Naive thymus-derived CD8-positive, alpha-beta T cell (primary cell): ENCODE data around the gene NPR1. TPM values are rescaled to one million over a fixed set of nuclear protein-coding genes. Genes with fewer than 3 reads are reported as not detected.

Source experiments
- ATAC-seq, 2 donors: fragments of 150-1000 bp; cut with Tn5 transposase in 1 of 2; sonication (Bioruptor Pico), chemical (Tn5 transposase) in 1 of 2; 1 replicate in 1 of 2; 2 replicates in 1 of 2; pipeline ENCODE4 v1.10.0; 2021; ENCODE audit warnings: mild to moderate bottlenecking in 2 of 2, moderate library complexity in 2 of 2
- POLR2A ChIA-PET: fragments of 350-600 bp; sonication (Branson Sonifier 250); formaldehyde crosslinking; loops from one replicate; lab custom pipeline; 2021; ENCODE audit warnings: antibody characterized with exemption; lab: Charles Lee
- DNase-seq, 10 donors: peaks; one replicate each; pipeline versions ENCODE4 v3.0.0 to v3.0.0-alpha.2; 2020 to 2022
- H3K27ac Mint-ChIP-seq, 10 donors: one replicate each; pipeline ENCODE4 v1.8.0; 2020 to 2022; ENCODE audit warnings: mild to moderate bottlenecking in 10 of 10, mixed read lengths in 10 of 10, moderate library complexity in 4 of 10, inconsistent platforms in 1 of 10
- H3K27me3 Mint-ChIP-seq, 5 donors: one replicate each; pipeline ENCODE4 v1.8.0; 2021 to 2022; ENCODE audit warnings: mixed read lengths in 5 of 5
- H3K36me3 Mint-ChIP-seq, 3 donors: one replicate each; pipeline ENCODE4 v1.8.0; 2020 to 2022; ENCODE audit warnings: mixed read lengths in 3 of 3, mild to moderate bottlenecking in 2 of 3, inconsistent platforms in 1 of 3
- H3K4me1 Mint-ChIP-seq, 4 donors: one replicate each; pipeline ENCODE4 v1.8.0; 2021 to 2022; ENCODE audit warnings: mixed read lengths in 4 of 4
- H3K4me3 Mint-ChIP-seq, 10 donors: one replicate each; pipeline ENCODE4 v1.8.0; 2020 to 2022; ENCODE audit warnings: mild to moderate bottlenecking in 10 of 10, mixed read lengths in 10 of 10, moderate library complexity in 6 of 10, inconsistent platforms in 1 of 10
- H3K9me3 Mint-ChIP-seq, 9 donors: one replicate each; pipeline ENCODE4 v1.8.0; 2020 to 2022; ENCODE audit warnings: mixed read lengths in 9 of 9, mild to moderate bottlenecking in 3 of 9, inconsistent platforms in 1 of 9, moderate library complexity in 1 of 9
- microRNA-seq: library from miRNA; unstranded; fragments of <30 nt; microRNA quantifications from one replicate; pipeline ENCODE4 v1.2.0, GENCODE V29; 2022; ENCODE audit warnings: borderline microRNAs expressed
- polyA plus RNA-seq, 3 donors: library from polyadenylated mRNA; unstranded; fragments of 300-500 nt; fragmentation: Illumina TruSeq; gene quantifications; one replicate each; pipeline ENCODE4 v1.2.3, GENCODE V29; 2021
- total RNA-seq, 8 experiments: library from RNA in 2 of 8; stranded (reverse) in 2 of 8; gene quantifications; one replicate each; pipeline ENCODE4 v1.2.3 and lab custom pipeline; 2021 to 2026

NPR1 gene
- total and polyA plus RNA-seq, 5 experiments from 2014 or later, result not detected

- H3K4me1 Mint-ChIP-seq, result peaks cover 9 to 33% (median 26%) of the 10 kb centered on the region in 4 donors
- H3K27ac Mint-ChIP-seq, result peak overlapping the region in 2 of 10 donors; percentile 21 to 49
- H3K4me3 Mint-ChIP-seq, result no peak overlapping the region
- peaks cover 0 to 42% (median 7%) of the 10 kb centered on the region in 3 donors for H3K36me3 Mint-ChIP-seq
- DNase-seq (no peak), ATAC-seq (no peak)
- POLR2A ChIA-PET, result no interaction called here
- no peaks in the 10 kb centered on the region for H3K27me3 Mint-ChIP-seq
- H3K9me3 Mint-ChIP-seq, result no peaks in the 10 kb centered on the region
Measured at GRCh38 chr1:153734396-153735089, 56.1 kb downstream of the NPR1 start.

GRCh38 chr1:153735090-153735420 is 56.6 kb downstream of the NPR1 start:
- no peak for ATAC-seq
- H3K4me1 Mint-ChIP-seq, result peaks cover 7 to 28% (median 21%) of the 10 kb centered on the region in 4 donors
- no peaks in the 10 kb centered on the region for H3K9me3 Mint-ChIP-seq
- no peak overlapping the region for H3K4me3 Mint-ChIP-seq
- peaks cover 0 to 44% (median 7%) of the 10 kb centered on the region in 3 donors for H3K36me3 Mint-ChIP-seq
- DNase-seq, result no peak
- POLR2A ChIA-PET, result no interaction called here
- peak overlapping the region in 2 of 10 donors; percentile 21 to 39 for H3K27ac Mint-ChIP-seq
- H3K27me3 Mint-ChIP-seq, result no peaks in the 10 kb centered on the region

GRCh38 chr1:153741986-153742385 is 63.5 kb downstream of the NPR1 start:
- ATAC-seq (no peak), DNase-seq (no peak)
- H3K36me3 Mint-ChIP-seq, result peaks cover 0 to 73% (median 22%) of the 10 kb centered on the region in 3 donors
- H3K27me3 Mint-ChIP-seq, result no peaks in the 10 kb centered on the region
- H3K9me3 Mint-ChIP-seq, result no peaks in the 10 kb centered on the region
- no peak overlapping the region for H3K27ac Mint-ChIP-seq
- peaks cover 9 to 32% (median 17%) of the 10 kb centered on the region in 4 donors for H3K4me1 Mint-ChIP-seq
- POLR2A ChIA-PET, result no interaction called here
- H3K4me3 Mint-ChIP-seq, result no peak overlapping the region

GRCh38 chr1:153742411-153743142 is 64.1 kb downstream of the NPR1 start:
- peaks cover 0 to 75% (median 22%) of the 10 kb centered on the region in 3 donors for H3K36me3 Mint-ChIP-seq
- ATAC-seq (no peak), DNase-seq (no peak)
- H3K4me3 Mint-ChIP-seq, result no peak overlapping the region
- H3K9me3 Mint-ChIP-seq, result no peaks in the 10 kb centered on the region
- POLR2A ChIA-PET, result interaction anchor here (0.6 kb wide), 1 partner anchor 248 kb away, joined by 3 read pairs; the partner anchor contains the start of gene RPS27
- peaks cover 9 to 31% (median 17%) of the 10 kb centered on the region in 4 donors for H3K4me1 Mint-ChIP-seq
- H3K27ac Mint-ChIP-seq, result peak overlapping the region in 2 of 10 donors; percentile 16 to 56
- H3K27me3 Mint-ChIP-seq, result no peaks in the 10 kb centered on the region

Small RNA genes lying within 50 kb of the gene (microRNA-seq; reads per million reads assigned to microRNA genes)
- gene MIR8083, result not detected

Other genes starting within 250 kb of the NPR1 start
- gene S100A7, start 218.0 kb upstream of the NPR1 start, total RNA-seq, result not detected
- not detected for gene S100A7, start 218.0 kb upstream of the NPR1 start, polyA plus RNA-seq
- 100 to 1,000 TPM; 223 to 232 TPM for gene S100A6, start 142.7 kb upstream of the NPR1 start, total RNA-seq
- gene S100A6, start 142.7 kb upstream of the NPR1 start, polyA plus RNA-seq, result 100 to 1,000 TPM; 443 to 707 (median 568) TPM
- 1 to 10 TPM in 1 of 2 experiments, not detected in 1; 1.4 TPM for gene S100A5, start 137.8 kb upstream of the NPR1 start, total RNA-seq
- under 1 TPM in 2 of 3 donors, not detected in 1; 0.63 to 0.78 TPM for gene S100A5, start 137.8 kb upstream of the NPR1 start, polyA plus RNA-seq
- 100 to 1,000 TPM; 115 to 129 TPM for gene S100A4, start 132.9 kb upstream of the NPR1 start, total RNA-seq
- 1,000 to 10,000 TPM in 1 of 3 donors, 100 to 1,000 TPM in 2; 421 to 1,131 (median 581) TPM for gene S100A4, start 132.9 kb upstream of the NPR1 start, polyA plus RNA-seq
- not detected for gene S100A3, start 129.4 kb upstream of the NPR1 start, total RNA-seq
- not detected for gene S100A3, start 129.4 kb upstream of the NPR1 start, polyA plus RNA-seq
- gene S100A2, start 112.8 kb upstream of the NPR1 start, total RNA-seq, result not detected
- gene S100A2, start 112.8 kb upstream of the NPR1 start, polyA plus RNA-seq, result not detected
- not detected for gene S100A16, start 65.6 kb upstream of the NPR1 start, total RNA-seq
- gene S100A16, start 65.6 kb upstream of the NPR1 start, polyA plus RNA-seq, result not detected
- not detected for gene S100A14, start 62.4 kb upstream of the NPR1 start, total RNA-seq
- not detected for gene S100A14, start 62.4 kb upstream of the NPR1 start, polyA plus RNA-seq
- gene S100A13, start 51.2 kb upstream of the NPR1 start, total RNA-seq, result 1 to 10 TPM; 5.3 to 6.0 TPM
- gene S100A13, start 51.2 kb upstream of the NPR1 start, polyA plus RNA-seq, result 1 to 10 TPM in 2 of 3 donors, under 1 TPM in 1; 0.94 to 1.9 (median 1.1) TPM
- gene S100A1, start 50.3 kb upstream of the NPR1 start, total RNA-seq, result not detected
- gene S100A1, start 50.3 kb upstream of the NPR1 start, polyA plus RNA-seq, result not detected
- 100 to 1,000 TPM; 152 to 155 TPM for gene CHTOP, start 44.6 kb upstream of the NPR1 start, total RNA-seq
- 10 to 100 TPM; 45.2 to 74.7 (median 48.8) TPM for gene CHTOP, start 44.6 kb upstream of the NPR1 start, polyA plus RNA-seq
- gene SNAPIN, start 20.0 kb upstream of the NPR1 start, total RNA-seq, result 10 to 100 TPM; 28.2 to 30.7 TPM
- gene SNAPIN, start 20.0 kb upstream of the NPR1 start, polyA plus RNA-seq, result 10 to 100 TPM; 66.6 to 77.4 (median 72.3) TPM
- 100 to 1,000 TPM in 1 of 2 experiments, 10 to 100 TPM in 1; 96.8 to 101 TPM for gene ILF2, start 7.7 kb upstream of the NPR1 start, total RNA-seq
- 100 to 1,000 TPM; 115 to 140 (median 121) TPM for gene ILF2, start 7.7 kb upstream of the NPR1 start, polyA plus RNA-seq
- 10 to 100 TPM; 58.2 to 60.6 TPM for gene INTS3, start 49.4 kb downstream of the NPR1 start, total RNA-seq
- 10 to 100 TPM in 2 of 3 donors, 1 to 10 TPM in 1; 10.0 to 13.8 (median 10.8) TPM for gene INTS3, start 49.4 kb downstream of the NPR1 start, polyA plus RNA-seq
- gene SLC27A3, start 96.7 kb downstream of the NPR1 start, total RNA-seq, result 10 to 100 TPM; 15.3 to 18.5 TPM
- gene SLC27A3, start 96.7 kb downstream of the NPR1 start, polyA plus RNA-seq, result 10 to 100 TPM in 2 of 3 donors, 1 to 10 TPM in 1; 8.4 to 15.6 (median 10.0) TPM
- gene GATAD2B, start 244.3 kb downstream of the NPR1 start, total RNA-seq, result 100 to 1,000 TPM; 110 to 120 TPM
- 1 to 10 TPM; 4.4 to 5.3 (median 5.2) TPM for gene GATAD2B, start 244.3 kb downstream of the NPR1 start, polyA plus RNA-seq